Suprapubic skin (tissue), 4 donors: ENCODE results near the gene PTTG1IP. TPM values are rescaled to one million over a fixed set of nuclear protein-coding genes. Genes with fewer than 3 reads are reported as not detected.
A peak's percentile ranks its signal among the peaks of the same experiment; 100 is the strongest.
"Not testable (repeated sequence)": the region's sequence is repeated elsewhere in the genome, so short reads cannot be mapped to it uniquely, and the experiment has no call there.

Experiments
- DNase-seq, 2 donors: peaks; one replicate each; pipeline ENCODE4 v3.0.0-alpha.2; 2019; ENCODE audit warnings: low spot score in 2 of 2
- H3K27ac ChIP-seq: fragments of 200-600 bp; sonication (generic); one replicate; pipeline ENCODE4 v1.5.1; 2019
- H3K27me3 ChIP-seq: fragments of 200-600 bp; sonication (generic); one replicate; pipeline ENCODE4 v1.5.1; 2019
- H3K36me3 ChIP-seq: fragments of 200-600 bp; sonication (generic); one replicate; pipeline ENCODE4 v1.5.1; 2019
- H3K4me1 ChIP-seq: fragments of 200-600 bp; sonication (generic); one replicate; pipeline ENCODE4 v1.5.1; 2019
- H3K4me3 ChIP-seq: fragments of 200-600 bp; sonication (generic); one replicate; pipeline ENCODE4 v1.5.1; 2019; ENCODE audit warnings: mild to moderate bottlenecking
- H3K9me3 ChIP-seq: fragments of 200-600 bp; sonication (generic); one replicate; pipeline ENCODE4 v1.5.1; 2019
- CTCF ChIP-seq, 2 donors: fragments of 200-600 bp in 1 of 2; fragments of 450-650 bp in 1 of 2; sonication (generic) in 1 of 2; IDR thresholded peaks; one replicate each; pipeline ENCODE4 v1.5.1; 2016 to 2019; ENCODE audit warnings: antibody characterized with exemption in 2 of 2, mild to moderate bottlenecking in 1 of 2, moderate library complexity in 1 of 2
- EP300 ChIP-seq: sonication (generic); formaldehyde crosslinking; IDR thresholded peaks from one replicate; pipeline ENCODE4 v1.6.1; 2017; ENCODE audit warnings: antibody characterized with exemption
- POLR2A ChIP-seq, 2 donors: fragments of 450-650 bp; IDR thresholded peaks; one replicate each; pipeline ENCODE4 v1.6.1; 2017; ENCODE audit warnings: antibody characterized with exemption in 2 of 2, mild to moderate bottlenecking in 2 of 2, moderate library complexity in 2 of 2
- POLR2AphosphoS5 ChIP-seq, 3 donors: sonication (generic); formaldehyde crosslinking; IDR thresholded peaks; one replicate each; pipeline ENCODE4 v1.6.1; 2017; ENCODE audit warnings: antibody characterized with exemption in 3 of 3
- WGBS: methylation state at CpG from one replicate; pipeline ENCODE4 v1.1.5; 2018; 5-methylcytosine and 5-hydroxymethylcytosine counted together
- total RNA-seq, 4 donors: library from RNA; depleted of rRNA; stranded (reverse); fragments of >200 nt; gene quantifications; one replicate each; pipeline ENCODE4 v1.1.0, GENCODE V29; 2016

Gene PTTG1IP
- total RNA-seq, 4 donors from 2014 or later, result 114 to 172 (median 143) TPM

- H3K36me3 ChIP-seq, result no peaks in the 10 kb centered on the region
- H3K9me3 ChIP-seq, result no peaks in the 10 kb centered on the region
- H3K4me1 ChIP-seq, result peaks cover 25% of the 10 kb centered on the region
- 55% methylated on average over 8 of the region's 8 CpGs for WGBS
- H3K27me3 ChIP-seq, result no peaks in the 10 kb centered on the region
- no peak overlapping the region for H3K4me3 ChIP-seq
- no peak overlapping the region for H3K27ac ChIP-seq
- DNase-seq, result no peak
- TF ChIP-seq EP300 (no peak), CTCF (IDR thresholded peaks at IDR 0.05) (no peak), POLR2A (IDR thresholded peaks at IDR 0.05) (no peak), POLR2AphosphoS5 (IDR thresholded peaks at IDR 0.05) (no peak)
Measured at GRCh38 chr21:44880405-44881197, 7.1 kb upstream of the PTTG1IP start.

GRCh38 chr21:44879238-44879637 is 5.7 kb upstream of the PTTG1IP start:
- H3K4me1 ChIP-seq, result peaks cover 38% of the 10 kb centered on the region

GRCh38 chr21:44878053-44878982 is 4.8 kb upstream of the PTTG1IP start:
- Histone ChIP-seq H3K27me3 (no peaks in the 10 kb centered on the region), H3K27ac (peak overlapping the region; percentile 7), H3K36me3 (no peaks in the 10 kb centered on the region), H3K4me1 (peaks cover 43% of the 10 kb centered on the region), H3K9me3 (no peaks in the 10 kb centered on the region), H3K4me3 (no peak overlapping the region)
- TF ChIP-seq POLR2AphosphoS5 (IDR thresholded peaks at IDR 0.05) (no peak), CTCF (IDR thresholded peaks at IDR 0.05) (no peak)
- DNase-seq, result no peak
- WGBS, result 68% methylated on average over 13 of the region's 13 CpGs

More at GRCh38 chr21:44879238-44879637, 5.7 kb upstream of the PTTG1IP start:
- H3K27ac ChIP-seq, DNase-seq, H3K36me3 ChIP-seq, H3K27me3 ChIP-seq, H3K9me3 ChIP-seq, H3K4me3 ChIP-seq: not testable (repeated sequence)
- 94% methylated on average over 8 of the region's 8 CpGs for WGBS

- no peaks in the 10 kb centered on the region for H3K27me3 ChIP-seq
- no peak overlapping the region for H3K27ac ChIP-seq
- TF ChIP-seq CTCF (IDR thresholded peaks at IDR 0.05), result no peak
- no peak for TF ChIP-seq POLR2A (IDR thresholded peaks at IDR 0.05)
- TF ChIP-seq EP300, result no peak
- TF ChIP-seq POLR2AphosphoS5 (IDR thresholded peaks at IDR 0.05), result no peak
- no peaks in the 10 kb centered on the region for H3K36me3 ChIP-seq
- 94% methylated on average over 12 of the region's 12 CpGs for WGBS
- peaks cover 42% of the 10 kb centered on the region for H3K4me1 ChIP-seq
- no peak for DNase-seq
- H3K9me3 ChIP-seq, result no peaks in the 10 kb centered on the region
- H3K4me3 ChIP-seq, result no peak overlapping the region
Measured at GRCh38 chr21:44876849-44877575, 3.5 kb upstream of the PTTG1IP start.

GRCh38 chr21:44875316-44875700 is 1.8 kb upstream of the PTTG1IP start:
- H3K4me1 ChIP-seq, result peaks cover 55% of the 10 kb centered on the region
- WGBS, result 13% methylated on average over 6 of the region's 6 CpGs
- TF ChIP-seq POLR2AphosphoS5 (IDR thresholded peaks at IDR 0.05) (no peak), EP300 (no peak), CTCF (IDR thresholded peaks at IDR 0.05) (no peak), POLR2A (IDR thresholded peaks at IDR 0.05) (no peak)

More at GRCh38 chr21:44875316-44875700, 1.8 kb upstream of the PTTG1IP start:
- Histone ChIP-seq H3K36me3 (no peaks in the 10 kb centered on the region), H3K4me3 (peak overlapping the region; percentile 87), H3K27me3 (no peaks in the 10 kb centered on the region), H3K27ac (peak overlapping the region; percentile 92), H3K9me3 (no peaks in the 10 kb centered on the region)
- no peak for DNase-seq
